HG02938 (cell line): Measurements from ENCODE around the gene TMEM87A.
A peak's percentile ranks its signal among the peaks of the same experiment; 100 is the strongest.
"Not testable (repeated sequence)": the region's sequence is repeated elsewhere in the genome, so short reads cannot be mapped to it uniquely, and the experiment has no call there.

Experiments
- ATAC-seq: cut with Tn5 transposase; IDR thresholded peaks from one replicate; pipeline ENCODE4 v1.9.1; 2021; ENCODE audit warnings: mild to moderate bottlenecking, moderate library complexity; ENCODE audit not compliant: unreplicated experiment

The TMEM87A gene

GRCh38 chr15:42272939-42273899 lies at the start of gene TMEM87A, which contains the start of gene GANC:
TMEM87A (minus strand) TSS chr15:42273433; CDS start chr15:42273398, 35 bp downstream.
GANC (plus strand) TSS chr15:42273201; CDS start chr15:42274482, 1,281 bp downstream.
- peak; percentile 83 for ATAC-seq

DNA sequence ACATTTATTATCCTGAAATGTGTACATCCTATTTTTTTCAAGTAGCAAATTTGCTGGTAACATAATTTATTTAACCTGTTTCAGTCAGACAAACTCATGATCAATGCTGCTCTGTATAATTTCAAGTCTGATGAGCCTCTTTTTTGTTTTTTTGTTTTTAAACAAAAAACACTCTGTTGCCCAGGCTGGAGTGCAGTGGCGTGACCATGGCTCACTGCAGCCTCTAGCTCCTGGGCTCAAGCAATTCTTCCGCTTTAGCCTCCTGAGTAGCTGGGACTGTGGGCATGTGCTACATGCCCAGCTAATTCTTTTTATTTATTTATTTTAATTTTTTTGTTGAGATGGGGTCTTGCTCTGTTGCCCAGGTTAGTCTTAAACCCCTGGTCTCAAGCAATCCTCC lies 46.0 kb upstream of the TMEM87A start:
- ATAC-seq: no peak

- not testable (repeated sequence) for ATAC-seq
Measured at GRCh38 chr15:42316282-42316805, 43.1 kb upstream of the TMEM87A start.

GRCh38 chr15:42315521-42315920 lies 42.3 kb upstream of the TMEM87A start:
- ATAC-seq: no peak

DNA sequence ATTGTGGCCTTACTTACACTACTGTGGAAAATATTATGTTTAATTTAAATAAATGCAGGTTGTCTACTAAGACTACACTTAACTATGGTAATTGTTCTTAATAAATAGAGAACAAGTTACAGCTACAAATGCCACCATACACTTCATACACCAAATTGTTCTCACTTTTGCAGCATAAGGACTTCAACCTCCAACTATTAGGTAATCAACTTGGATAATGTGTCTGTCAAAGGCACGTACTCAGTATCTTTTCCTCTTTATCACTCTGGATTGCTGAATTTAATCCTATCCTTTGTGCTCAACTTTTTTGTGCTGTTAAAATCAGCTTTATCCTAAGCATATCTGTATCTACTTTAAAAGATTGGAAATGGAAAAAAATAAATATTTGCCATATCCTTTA lies 41.6 kb upstream of the TMEM87A start:
- ATAC-seq: no peak

DNA sequence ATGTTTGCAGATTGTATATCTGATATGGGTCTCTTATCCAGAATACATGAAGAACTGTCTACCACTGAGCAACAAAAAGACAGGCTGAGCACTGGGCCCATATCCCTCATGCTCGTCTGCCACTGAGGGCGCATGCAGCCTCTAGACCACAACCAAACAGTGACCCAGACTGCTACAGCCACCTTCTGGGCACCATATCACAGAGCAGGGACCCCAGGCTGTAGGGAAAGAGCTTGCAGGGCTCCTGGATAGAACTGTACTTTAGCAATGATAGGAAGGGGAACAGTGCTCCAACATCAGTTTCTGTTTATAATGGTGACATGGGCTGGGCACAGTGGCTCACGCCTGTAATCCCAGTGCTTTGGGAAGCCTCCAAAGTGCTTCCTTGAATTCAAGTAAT lies 40.2 kb upstream of the TMEM87A start:
- ATAC-seq: no peak

DNA sequence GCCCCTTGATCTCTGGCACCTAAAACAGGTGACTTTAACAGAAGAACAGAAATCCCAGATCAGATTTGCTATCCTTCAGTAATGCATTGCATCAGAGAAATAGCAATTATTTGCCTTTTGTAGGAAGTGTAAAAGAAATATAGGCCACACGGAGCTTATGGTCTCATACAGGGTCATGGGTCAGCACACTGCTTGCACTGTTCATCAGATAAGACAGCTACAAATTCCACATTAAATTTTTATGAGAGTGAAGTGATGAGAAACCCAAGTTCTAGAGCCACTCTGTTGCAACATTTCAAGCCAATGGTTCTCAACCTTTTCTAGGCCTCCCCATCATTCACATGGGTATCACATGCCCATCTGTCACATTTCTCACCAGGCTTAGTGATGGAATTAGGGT lies 33.4 kb upstream of the TMEM87A start:
- ATAC-seq: no peak

DNA sequence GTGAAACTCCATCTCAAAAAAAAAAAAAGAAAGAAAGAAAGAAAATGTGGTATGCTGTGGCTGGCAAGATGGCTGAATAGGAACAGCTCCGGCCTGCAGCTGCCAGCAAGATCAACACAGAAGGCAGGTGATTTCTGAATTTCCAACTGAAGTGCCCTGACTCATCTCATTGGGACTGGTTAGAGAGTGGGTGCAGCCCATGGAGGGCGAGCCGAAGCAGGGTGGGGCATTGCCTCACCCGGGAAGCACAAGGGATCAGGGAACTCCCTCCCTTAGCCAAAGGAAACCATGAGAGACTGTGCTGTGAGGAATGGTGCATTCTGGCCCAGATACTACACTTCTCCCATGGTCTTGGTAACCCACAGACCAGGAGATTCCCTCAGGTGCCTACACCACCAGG lies 27.8 kb upstream of the TMEM87A start:
- not testable (repeated sequence) for ATAC-seq

GRCh38 chr15:42289166-42289565 lies 15.9 kb upstream of the TMEM87A start:
- ATAC-seq: no peak

- ATAC-seq: no peak
Measured at GRCh38 chr15:42287931-42288330, 14.7 kb upstream of the TMEM87A start.

DNA sequence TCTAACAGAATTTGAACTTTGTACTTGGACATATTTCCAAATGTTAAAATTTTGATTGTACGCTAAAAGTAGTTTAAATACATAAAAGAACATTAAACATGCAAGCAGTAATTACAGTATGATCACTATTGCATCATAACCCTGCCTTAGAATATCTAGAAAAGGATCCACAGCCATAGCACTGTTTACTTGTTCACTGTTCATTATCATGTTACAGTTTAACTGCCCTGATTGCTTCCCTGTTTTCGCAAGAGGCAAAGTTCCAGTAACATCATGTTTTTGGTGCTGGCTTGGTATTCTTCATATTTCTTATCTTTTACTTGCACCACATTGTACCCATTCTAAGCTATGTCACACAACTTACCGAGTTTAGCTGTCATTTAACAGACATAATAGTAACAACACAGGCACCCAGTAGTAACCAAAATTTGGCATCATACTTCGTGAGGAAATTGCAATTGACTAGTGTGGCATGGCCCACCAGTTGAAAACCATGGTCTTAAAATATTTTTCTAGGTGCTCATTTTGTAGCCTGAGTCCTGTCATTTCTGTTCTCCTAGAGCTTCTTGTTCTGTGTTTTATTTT lies 13.3 kb upstream of the TMEM87A start:
- ATAC-seq: no peak

DNA sequence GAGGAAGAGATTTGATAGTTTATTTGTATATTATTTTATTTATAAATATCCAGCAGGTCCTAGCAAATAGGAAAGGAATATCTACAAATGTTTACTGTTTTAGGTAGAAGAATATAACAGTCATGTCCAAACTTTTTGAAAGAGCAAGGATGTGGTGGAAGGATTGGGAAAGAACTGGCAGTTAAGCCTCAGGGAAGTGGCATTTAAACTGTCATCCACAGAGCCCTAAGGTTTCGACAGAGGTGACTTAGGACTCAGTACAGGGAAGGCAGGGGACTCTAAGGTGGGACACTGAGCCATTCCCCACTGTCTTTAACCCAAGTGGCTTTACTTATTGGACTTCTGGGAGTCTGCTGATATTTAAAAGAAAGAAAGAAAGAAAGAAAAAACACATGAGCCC lies 11.8 kb upstream of the TMEM87A start:
- no peak for ATAC-seq

GRCh38 chr15:42284551-42284950 lies 11.3 kb upstream of the TMEM87A start:
- no peak for ATAC-seq

DNA sequence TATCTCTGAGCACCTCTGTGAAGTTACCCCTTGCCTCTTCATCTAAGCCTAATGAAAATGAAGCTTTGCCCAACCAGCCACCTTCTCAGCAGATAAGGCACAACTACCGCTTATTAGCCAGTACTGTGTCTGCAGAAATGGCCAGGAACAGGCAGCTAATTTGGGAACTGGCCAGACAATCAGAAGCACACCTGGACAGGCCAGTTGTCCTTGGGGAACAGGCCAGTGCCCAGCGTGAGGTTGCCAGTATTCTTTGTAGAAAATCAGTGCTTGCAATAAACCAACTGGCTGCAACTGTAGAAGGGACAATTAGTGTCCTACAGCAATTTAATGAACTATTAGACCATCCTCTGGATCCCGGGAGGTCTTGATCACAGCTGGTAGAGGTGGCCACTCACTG lies 10.4 kb upstream of the TMEM87A start:
- no peak for ATAC-seq

DNA sequence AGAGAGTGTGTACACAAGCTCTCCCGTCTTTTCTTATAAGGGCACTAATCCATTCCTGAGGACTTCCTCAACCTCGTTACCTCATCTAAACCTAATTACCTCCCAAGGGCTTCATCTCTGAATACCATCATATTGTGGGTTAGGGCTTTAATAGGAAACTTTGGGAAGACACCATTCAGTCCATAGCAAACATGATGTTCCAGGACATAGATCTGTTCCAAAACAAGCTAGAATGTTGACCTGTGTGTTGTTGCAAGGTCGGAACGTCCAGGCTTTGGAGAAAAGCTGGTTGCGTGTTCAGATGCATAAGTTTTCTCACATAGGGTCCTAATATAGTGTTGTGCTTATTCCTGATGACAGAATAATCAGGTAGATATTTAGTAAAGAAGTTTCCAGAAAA lies 9.7 kb upstream of the TMEM87A start:
- no peak for ATAC-seq

GRCh38 chr15:42282344-42282743 lies 9.1 kb upstream of the TMEM87A start:
- ATAC-seq: no peak

- peak; percentile 79 for ATAC-seq
Measured at GRCh38 chr15:42279234-42279723, 6.0 kb upstream of the TMEM87A start.

- ATAC-seq: no peak
Measured at GRCh38 chr15:42276762-42277161, 3.5 kb upstream of the TMEM87A start.

DNA sequence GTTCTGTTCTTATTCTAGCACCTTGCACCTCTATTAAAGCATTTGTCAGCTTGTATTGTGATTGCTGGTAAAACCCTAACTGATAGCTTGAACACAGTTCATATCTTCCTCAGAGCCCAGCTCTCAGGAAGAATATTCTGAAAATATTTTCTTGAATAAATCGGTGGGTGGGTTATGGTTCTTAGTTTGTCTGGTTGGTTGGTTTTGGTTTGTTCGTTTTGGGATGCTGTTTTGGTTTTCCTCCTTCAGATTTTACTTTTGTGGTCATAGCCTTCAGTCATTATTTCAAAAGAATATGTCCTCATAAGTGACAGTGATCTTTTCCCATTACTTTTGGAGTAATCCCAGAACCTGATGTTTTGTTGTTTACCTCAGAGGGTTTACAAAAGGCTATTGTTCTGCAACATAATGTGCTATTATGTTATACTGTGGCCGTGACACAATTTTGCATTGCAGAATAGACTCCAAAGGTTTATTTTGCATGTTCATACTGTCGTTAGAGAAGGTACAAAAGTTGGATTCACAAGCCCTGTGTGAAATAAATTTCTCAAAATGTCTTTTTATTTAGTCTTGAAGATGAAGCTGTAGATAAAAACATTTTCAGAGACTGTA lies 2.7 kb upstream of the TMEM87A start:
- ATAC-seq: no peak

GRCh38 chr15:42274702-42274989 lies 1.4 kb upstream of the TMEM87A start:
- ATAC-seq: no peak

- peak; percentile 18 for ATAC-seq
Measured at GRCh38 chr15:42273900-42274701, 868 bp upstream of the TMEM87A start.
